ENCODE results near the gene KAT6B.
"Not testable (repeated sequence)": the region's sequence is repeated elsewhere in the genome, so short reads cannot be mapped to it uniquely, and the experiment has no call there.

KAT6B gene

GRCh38 chr10:74893329-74893728 is 66.9 kb downstream of the KAT6B start:
- not testable (repeated sequence) for DNase-seq

- DNase-seq, result no peak
These were observed 70.6 kb downstream of the KAT6B start for GRCh38 chr10:74896788-74897527.

- DNase-seq, result no peak
These were observed 72.0 kb downstream of the KAT6B start for GRCh38 chr10:74898201-74898976.

- DNase-seq, result no peak
These were observed 73.9 kb downstream of the KAT6B start for GRCh38 chr10:74900297-74900696.

GRCh38 chr10:74901301-74901700 is 74.9 kb downstream of the KAT6B start:
- no peak for DNase-seq

GRCh38 chr10:74901867-74902450 is 75.6 kb downstream of the KAT6B start:
- no peak for DNase-seq

GRCh38 chr10:74903491-74903890 is 77.1 kb downstream of the KAT6B start:
- no peak for DNase-seq

GRCh38 chr10:74906611-74907198 is 80.3 kb downstream of the KAT6B start:
- no peak for DNase-seq

GRCh38 chr10:74909670-74910069 is 83.3 kb downstream of the KAT6B start:
- no peak for DNase-seq

GRCh38 chr10:74910241-74910975 is 84.0 kb downstream of the KAT6B start:
- DNase-seq, result no peak

GRCh38 chr10:74910976-74911350 is 84.6 kb downstream of the KAT6B start:
- no peak for DNase-seq

- no peak for DNase-seq
These were observed 85.8 kb downstream of the KAT6B start for GRCh38 chr10:74912182-74912581.

GRCh38 chr10:74912682-74913081 is 86.3 kb downstream of the KAT6B start:
- DNase-seq, result no peak

- DNase-seq, result no peak
These were observed 87.1 kb downstream of the KAT6B start for GRCh38 chr10:74913377-74913979.

- no peak for DNase-seq
These were observed 89.9 kb downstream of the KAT6B start for GRCh38 chr10:74916283-74916682.

- DNase-seq, result no peak
These were observed 91.2 kb downstream of the KAT6B start for GRCh38 chr10:74917481-74918077.

- no peak for DNase-seq
These were observed 93.3 kb downstream of the KAT6B start for GRCh38 chr10:74919671-74920070.

- not testable (repeated sequence) for DNase-seq
These were observed 94.7 kb downstream of the KAT6B start for GRCh38 chr10:74921070-74921469.

GRCh38 chr10:74921744-74922143 is 95.3 kb downstream of the KAT6B start:
- DNase-seq, result no peak

GRCh38 chr10:74922921-74923320 is 96.5 kb downstream of the KAT6B start:
- DNase-seq, result no peak

GRCh38 chr10:74923556-74923955 is 97.2 kb downstream of the KAT6B start:
- no peak for DNase-seq

Measured in NCI-H2029 treated with DMSO at 0.1 percent for 48 hours (cell line).